Measurements from ENCODE around the gene FDX2.
"Not testable (repeated sequence)": the region's sequence is repeated elsewhere in the genome, so short reads cannot be mapped to it uniquely, and the experiment has no call there.

Gene FDX2

GRCh38 chr19:10315335-10316214, at the start of gene FDX2:
TSS of gene FDX2 (minus strand) at chr19:10316015. CDS start at chr19:10315996, 19 bp downstream.
- no peak for DNase-seq (ENCODE audit: low read depth, low spot score)

GRCh38 chr19:10365518-10365917, 49.7 kb upstream of the FDX2 start:
- DNase-seq (ENCODE audit: low read depth, low spot score): no peak

GRCh38 chr19:10364644-10365043, 48.8 kb upstream of the FDX2 start:
- no peak for DNase-seq (ENCODE audit: low read depth, low spot score)

GRCh38 chr19:10363789-10364281, 48.0 kb upstream of the FDX2 start:
- DNase-seq (ENCODE audit: low read depth, low spot score): no peak

- no peak for DNase-seq (ENCODE audit: low read depth, low spot score)
These were observed 46.4 kb upstream of the FDX2 start for GRCh38 chr19:10362259-10362658.

- no peak for DNase-seq (ENCODE audit: low read depth, low spot score)
These were observed 45.8 kb upstream of the FDX2 start for GRCh38 chr19:10361569-10362011.

GRCh38 chr19:10356431-10356830, 40.6 kb upstream of the FDX2 start:
- DNase-seq (ENCODE audit: low read depth, low spot score): no peak

GRCh38 chr19:10353793-10354391, 38.1 kb upstream of the FDX2 start:
- no peak for DNase-seq (ENCODE audit: low read depth, low spot score)

- DNase-seq (ENCODE audit: low read depth, low spot score): no peak
These were observed 37.2 kb upstream of the FDX2 start for GRCh38 chr19:10352764-10353671.

- DNase-seq (ENCODE audit: low read depth, low spot score): no peak
These were observed 30.7 kb upstream of the FDX2 start for GRCh38 chr19:10346509-10346908.

GRCh38 chr19:10344780-10345179, 29.0 kb upstream of the FDX2 start:
- no peak for DNase-seq (ENCODE audit: low read depth, low spot score)

GRCh38 chr19:10343495-10343894, 27.7 kb upstream of the FDX2 start:
- no peak for DNase-seq (ENCODE audit: low read depth, low spot score)

GRCh38 chr19:10339977-10340376, 24.2 kb upstream of the FDX2 start:
- DNase-seq (ENCODE audit: low read depth, low spot score): no peak

- no peak for DNase-seq (ENCODE audit: low read depth, low spot score)
These were observed 23.7 kb upstream of the FDX2 start, which contains the start of gene ICAM3 for GRCh38 chr19:10339380-10339960. TSS of gene ICAM3 (minus strand) at chr19:10339624. CDS start at chr19:10339614, 10 bp downstream.

- DNase-seq (ENCODE audit: low read depth, low spot score): no peak
These were observed 23.1 kb upstream of the FDX2 start for GRCh38 chr19:10338940-10339339.

- DNase-seq (ENCODE audit: low read depth, low spot score): not testable (repeated sequence)
These were observed 20.9 kb upstream of the FDX2 start for GRCh38 chr19:10336725-10337124.

- no peak for DNase-seq (ENCODE audit: low read depth, low spot score)
These were observed 19.7 kb upstream of the FDX2 start for GRCh38 chr19:10335352-10335985.

GRCh38 chr19:10334588-10335351, 19.0 kb upstream of the FDX2 start:
- DNase-seq (ENCODE audit: low read depth, low spot score): peak; percentile 76

- DNase-seq (ENCODE audit: low read depth, low spot score): no peak
These were observed 18.2 kb upstream of the FDX2 start for GRCh38 chr19:10333758-10334587.
